HG03139 (cell line): Measurements from ENCODE around the gene FAM9C.
"Not testable (repeated sequence)": the region's sequence is repeated elsewhere in the genome, so short reads cannot be mapped to it uniquely, and the experiment has no call there.

Source experiments
- ATAC-seq: cut with Tn5 transposase; IDR thresholded peaks from one replicate; pipeline ENCODE4 v1.9.1; 2021; ENCODE audit not compliant: unreplicated experiment

FAM9C gene

DNA sequence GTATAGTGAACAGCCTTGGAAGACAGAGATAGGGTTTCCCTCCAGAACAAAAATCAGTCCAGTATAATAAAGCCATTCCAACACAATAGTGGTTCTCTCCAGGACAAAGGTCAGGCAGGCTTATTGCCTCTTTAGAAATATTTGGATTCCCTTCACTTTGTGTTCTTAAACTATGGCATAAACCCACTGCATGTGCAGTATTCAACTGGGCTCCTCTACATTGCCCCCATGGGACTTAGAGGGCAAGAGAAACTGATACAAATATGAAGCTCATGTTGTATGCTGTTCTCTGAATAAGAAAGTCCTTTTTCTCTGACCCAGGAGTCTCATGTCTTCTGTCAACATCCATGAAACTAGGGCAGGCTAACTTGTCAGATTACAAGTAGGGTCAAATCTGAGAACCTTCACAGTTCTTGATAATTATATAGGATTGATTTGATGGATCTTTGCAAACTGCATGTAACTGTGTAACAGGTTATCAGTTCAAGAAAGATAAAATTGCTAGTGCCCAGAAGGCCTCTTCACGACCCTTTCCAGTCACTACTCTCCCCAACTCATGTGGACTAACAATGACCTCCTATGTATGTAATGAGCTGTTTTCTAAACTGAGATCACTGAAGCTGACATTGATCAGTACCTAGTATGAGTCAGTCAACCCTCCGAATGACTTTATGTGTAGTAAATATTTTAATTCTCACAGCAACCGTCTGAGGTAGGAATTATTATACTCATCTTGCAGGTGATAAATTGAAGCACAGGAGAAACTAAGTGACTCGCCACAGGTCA lies 31.9 kb upstream of the FAM9C start:
- ATAC-seq = no peak

DNA sequence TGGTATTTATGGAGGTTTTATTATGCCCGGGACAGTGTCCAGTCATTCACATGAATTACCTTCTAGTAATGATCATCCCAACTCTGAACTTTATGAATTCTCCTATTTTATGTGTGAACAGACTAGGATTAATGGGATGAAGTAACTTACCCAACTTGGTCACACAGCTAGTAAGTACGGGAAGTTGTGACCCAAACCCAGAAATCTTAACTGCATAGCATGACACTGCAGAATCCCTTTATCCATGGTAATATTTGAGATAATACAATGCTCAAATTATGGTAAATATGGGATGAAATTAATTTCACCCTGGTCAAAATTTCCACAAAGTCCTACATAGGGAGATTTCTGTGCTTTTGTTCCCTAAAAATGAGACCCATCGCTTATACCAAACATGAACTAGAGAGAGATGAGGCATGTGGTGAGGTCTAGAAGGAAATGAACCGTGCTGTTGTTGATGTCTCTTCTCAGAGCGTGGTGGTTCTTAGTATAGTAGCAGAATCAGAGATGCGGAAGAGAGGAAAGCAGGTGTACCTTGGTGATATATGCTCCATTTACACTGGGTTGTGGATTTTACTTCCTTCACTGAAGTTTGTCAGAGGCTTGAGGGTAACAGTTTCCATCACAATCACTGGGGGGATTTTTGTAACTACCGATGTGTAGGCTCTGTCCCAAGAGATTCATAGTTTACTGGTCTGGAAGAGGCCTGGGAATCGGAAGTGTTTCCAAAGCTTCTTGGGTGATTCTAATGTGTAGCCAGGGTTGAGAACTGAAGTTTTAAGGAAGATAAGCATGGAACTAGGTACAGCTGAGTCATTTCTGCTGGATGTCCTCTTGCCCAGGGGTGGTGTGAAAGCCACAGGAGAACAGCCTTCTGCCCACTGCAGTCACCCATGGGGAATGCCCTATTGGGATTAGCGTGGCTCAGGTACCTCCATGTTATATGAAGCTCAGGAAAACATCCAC lies 30.2 kb upstream of the FAM9C start:
- ATAC-seq = peak; percentile 91

DNA sequence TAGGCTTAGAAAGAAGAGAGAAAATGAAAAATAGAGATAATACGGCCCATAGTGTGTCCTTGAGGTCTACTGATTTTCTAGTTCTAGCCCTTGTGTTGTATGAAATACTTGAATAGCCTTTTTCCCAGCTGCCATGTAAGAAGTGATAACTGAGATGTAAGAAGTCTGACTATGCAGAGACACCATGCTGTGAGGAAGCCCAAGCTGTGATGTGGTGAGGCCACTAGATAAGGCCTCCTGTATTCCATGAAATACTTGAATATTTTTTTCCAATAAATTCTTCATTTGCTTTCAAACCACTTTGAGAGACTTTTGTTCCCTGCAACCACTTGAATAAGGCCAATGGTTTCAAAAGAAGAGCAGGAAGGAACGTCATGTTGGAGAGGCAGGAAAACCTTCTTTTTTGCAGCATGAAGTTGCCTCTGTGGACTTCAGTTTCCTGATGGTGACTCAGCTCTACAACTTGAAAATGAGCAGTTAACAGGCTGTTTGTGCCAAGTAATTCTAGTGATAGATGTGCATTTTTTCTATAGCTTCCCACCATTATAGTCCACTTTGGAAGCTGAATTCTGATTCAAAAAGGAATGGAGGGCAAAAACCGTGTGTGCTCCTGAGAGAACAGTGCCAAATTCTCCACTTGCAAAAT lies 25.5 kb upstream of the FAM9C start:
- no peak for ATAC-seq

DNA sequence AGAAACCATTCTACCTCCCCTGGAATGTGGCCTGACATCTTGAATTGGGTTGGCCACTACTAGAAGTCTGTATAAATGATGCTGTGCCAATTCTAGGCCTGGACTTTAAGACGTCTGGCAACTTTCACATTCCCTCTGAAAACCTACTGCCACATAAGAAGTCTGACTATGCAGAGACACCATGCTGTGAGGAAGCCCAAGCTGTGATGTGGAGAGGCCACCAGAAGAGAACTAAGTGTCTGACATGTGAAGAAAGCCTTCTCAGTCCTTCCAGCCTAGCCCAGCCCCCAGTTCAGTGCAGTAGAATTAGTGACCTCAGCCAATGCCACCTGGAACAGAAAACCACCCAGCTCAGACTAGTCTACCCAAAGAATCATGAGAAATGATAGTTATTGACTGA lies 24.2 kb upstream of the FAM9C start:
- no peak for ATAC-seq

DNA sequence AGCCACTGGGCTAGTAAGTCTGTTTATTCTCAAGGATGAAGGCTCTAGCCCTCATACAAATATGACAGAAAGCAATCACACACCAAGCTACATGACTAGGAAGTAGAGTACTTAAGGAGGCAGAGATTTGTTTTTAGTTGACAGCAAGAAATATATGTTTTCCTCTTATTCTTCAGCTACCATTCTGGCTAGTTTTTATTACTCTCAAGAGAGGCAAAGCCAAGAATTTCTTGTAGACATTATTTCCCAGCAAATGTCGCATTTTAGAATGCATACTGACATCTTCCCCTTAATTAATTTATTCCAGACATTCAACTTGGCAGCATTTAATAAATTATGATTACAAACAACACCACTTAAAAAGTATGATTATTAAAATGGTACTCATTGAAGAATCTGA lies 23.4 kb upstream of the FAM9C start:
- no peak for ATAC-seq

DNA sequence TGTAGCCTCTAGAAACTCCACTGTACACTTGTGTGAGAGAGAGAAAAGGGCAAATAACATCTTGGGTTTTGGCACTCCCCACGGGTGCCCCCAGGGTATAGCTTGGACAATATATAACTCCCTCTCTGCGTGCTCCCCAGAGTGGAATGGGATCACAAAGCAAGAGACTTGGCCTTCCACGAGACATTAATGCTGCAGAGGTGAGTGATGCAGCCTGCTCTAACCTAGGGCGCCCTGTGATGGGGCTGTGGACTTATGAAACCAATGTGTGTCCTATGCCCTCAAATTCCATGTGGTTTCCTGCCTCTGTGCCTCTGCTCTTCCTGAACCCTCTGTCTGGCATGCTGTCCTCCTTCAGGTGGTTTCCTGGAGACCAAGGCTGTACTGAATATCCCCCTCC lies 22.0 kb upstream of the FAM9C start:
- no peak for ATAC-seq

DNA sequence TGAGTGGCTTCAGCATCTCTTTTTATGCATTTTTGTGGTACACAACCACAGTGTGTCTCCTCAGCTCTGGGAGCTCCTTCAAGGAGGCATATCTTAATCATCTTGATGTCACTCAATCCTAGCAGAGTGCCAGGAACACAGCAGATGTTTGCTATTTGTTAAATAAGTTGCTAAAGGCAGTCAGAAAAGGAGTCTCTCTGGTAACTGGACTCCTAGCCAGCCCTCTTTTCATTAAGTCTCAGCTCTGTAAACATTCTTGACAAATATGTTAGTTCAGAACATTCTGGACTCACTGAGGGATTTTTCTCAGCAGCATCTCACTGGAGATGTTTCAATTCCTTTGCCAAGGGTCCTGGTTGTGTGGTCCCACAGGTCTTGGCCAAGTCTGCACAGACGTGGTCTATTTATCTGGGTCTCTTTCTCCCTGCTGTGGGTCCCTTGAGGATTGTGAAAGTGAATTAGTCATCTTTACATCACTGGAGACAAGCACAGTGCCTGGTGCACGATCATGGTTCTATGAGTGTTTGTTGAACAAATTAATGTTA lies 20.3 kb upstream of the FAM9C start:
- ATAC-seq = no peak

DNA sequence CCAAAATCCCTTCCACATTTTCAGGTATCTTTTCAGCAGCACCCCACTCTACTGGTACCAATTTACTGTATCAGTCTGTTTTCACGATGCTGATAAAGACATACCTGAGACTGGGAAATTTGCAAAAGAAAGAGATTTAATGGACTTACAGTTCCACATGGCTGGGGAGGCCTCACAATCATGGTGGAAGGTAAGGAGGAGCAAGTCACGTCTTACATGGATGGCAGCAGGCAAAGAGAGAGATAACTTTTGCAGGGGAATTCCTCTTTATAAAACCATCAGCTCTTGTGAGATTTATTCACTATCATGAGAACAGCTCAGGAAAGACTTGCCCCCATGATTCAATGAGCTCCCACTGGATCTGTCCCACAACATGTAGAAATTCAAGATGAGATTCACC lies 18.7 kb upstream of the FAM9C start:
- not testable (repeated sequence) for ATAC-seq

DNA sequence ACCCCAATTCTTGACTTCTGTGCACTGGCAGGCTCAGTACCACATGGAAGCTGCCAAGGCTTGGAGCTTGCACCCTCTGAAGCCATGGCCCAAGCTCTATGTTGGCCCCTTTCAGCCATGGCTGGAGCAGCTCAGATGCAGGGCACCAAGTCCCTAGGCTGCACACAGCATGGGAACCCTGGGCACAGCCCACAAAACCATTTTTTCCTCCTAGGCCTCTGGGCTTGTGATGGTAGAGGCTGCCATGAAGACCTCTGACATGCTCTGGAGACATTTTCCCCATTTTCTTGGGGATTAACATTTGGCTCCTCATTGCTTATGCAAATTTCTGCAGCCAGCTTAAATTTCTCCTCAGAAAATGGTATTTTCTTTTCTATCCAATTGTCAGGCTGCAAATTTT lies 17.9 kb upstream of the FAM9C start:
- ATAC-seq = not testable (repeated sequence)

DNA sequence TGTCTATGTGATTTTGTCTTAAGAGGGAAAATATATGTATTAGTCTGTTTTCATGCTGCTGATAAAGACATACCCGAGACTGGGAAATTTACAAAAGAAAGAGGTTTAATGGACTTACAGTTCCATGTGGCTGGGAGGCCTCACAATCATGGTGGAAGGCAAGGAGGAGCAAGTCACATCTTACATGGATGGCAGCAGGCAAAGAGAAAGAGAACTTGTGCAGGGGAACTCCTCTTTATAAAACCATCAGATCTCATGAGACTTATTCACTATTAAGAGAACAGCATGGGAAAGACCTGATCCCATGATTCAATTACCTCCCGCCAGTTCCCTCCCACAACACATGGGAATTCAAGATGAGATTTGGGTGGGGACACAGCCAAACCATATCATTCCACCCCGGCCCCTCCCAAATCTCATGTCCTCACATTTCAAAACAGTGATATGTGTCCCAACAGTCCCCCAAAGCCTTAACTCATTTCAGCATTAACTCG lies 16.8 kb upstream of the FAM9C start:
- ATAC-seq = not testable (repeated sequence)

DNA sequence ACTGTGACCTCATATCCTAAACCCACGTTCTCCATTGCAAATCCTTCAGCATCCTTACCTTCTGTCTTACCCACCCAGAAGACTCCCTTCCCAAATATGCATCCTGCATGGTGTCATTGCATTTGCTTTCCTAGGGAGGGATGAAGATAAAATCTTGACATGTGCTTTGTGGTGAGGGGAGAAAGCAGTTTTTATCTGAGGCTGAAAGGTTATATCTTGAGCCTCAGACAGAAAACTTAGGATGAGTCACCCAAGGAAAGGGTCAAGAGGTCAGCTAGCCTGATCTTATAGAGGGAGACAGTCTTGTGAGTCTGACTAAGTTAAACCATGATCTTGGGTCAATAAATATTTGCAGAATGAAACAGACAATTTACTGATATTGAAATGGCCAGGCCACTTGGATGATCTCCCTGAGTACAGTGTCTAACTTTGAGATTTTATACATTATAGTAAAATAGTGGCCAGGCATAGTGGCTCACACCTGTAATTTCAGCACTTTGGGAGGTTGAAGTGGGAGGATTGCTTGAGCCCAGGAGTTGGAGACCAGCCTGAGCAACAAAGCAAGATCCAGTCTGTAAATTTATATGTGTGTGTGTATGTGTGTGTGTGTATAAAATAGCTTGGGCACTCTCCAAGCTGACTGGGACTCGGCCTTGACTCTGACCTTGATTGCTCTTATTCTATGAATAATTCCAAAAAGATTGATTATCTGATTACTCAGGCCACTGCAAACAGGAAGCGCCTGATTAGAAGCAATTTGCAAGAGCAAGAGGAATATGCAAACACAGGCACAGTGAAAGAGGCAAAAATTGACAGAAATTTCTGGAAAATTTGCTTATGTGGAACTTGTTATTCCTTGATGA lies 15.4 kb upstream of the FAM9C start:
- no peak for ATAC-seq

DNA sequence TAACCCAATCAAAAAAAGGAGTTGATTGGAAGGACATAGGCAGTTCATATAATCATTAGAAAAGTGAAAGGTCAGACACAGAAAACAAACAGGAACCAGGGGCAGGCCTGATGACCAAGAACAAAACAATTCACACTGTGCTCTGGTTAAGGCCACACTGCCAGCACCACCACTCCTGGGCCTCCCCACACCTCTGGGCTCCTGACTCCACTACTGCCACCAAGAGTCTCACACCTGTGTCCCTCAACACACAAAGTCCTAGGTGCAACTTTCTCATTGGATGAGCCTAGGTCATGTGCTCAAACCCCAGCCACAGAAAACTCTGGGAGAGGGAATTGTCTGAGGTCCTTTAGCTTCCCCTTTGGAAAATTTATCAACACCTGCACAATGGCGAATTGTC lies 11.1 kb upstream of the FAM9C start:
- ATAC-seq = no peak

DNA sequence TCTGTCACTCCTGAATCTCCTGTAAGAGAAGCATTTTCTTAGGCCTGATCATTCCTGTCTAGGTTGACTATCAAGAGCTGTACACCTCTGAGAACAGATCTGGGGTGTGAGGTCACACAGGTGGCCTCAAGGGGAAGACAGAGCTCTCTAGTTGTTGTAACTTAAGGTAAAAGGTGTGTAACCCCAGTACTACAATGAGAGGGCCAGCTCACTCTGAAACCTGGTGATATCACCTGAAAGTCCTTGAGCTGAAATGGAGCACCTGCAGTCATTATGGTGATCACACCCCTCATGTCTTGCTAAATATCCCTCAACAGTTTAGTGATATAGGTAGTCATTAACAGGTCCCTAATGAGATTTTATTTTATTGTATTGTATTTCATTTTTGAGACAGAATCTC lies 8.8 kb upstream of the FAM9C start:
- no peak for ATAC-seq

DNA sequence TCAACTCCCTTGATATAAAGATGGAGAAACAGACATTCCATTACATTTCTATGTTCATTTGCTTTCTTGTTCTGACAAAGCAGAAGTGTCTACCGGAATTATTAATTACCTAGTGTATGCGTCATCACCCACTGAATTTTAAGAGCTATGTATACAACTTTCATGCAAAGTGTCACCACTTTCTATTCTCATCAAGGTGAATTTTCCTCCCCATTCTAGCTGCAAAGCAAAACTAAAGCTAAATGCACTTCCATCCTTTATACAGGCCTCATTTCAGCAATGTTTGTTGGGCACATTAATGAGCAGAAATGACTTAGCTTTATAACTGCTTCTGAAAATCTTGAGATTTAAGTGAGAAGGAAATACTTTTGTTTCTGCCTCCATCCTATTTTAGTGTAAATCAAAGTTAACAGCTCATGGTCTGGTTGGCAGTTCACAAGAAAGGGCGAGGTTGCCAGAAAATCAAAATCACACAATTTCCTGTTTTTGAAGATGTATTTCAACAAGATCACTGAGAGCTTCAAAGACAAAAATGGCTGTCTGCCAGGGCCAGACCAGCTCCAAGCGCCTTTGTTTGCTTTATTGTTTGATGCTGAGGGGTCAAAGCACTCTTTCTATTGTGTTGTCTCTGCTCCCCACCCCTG lies 7.2 kb upstream of the FAM9C start:
- no peak for ATAC-seq

DNA sequence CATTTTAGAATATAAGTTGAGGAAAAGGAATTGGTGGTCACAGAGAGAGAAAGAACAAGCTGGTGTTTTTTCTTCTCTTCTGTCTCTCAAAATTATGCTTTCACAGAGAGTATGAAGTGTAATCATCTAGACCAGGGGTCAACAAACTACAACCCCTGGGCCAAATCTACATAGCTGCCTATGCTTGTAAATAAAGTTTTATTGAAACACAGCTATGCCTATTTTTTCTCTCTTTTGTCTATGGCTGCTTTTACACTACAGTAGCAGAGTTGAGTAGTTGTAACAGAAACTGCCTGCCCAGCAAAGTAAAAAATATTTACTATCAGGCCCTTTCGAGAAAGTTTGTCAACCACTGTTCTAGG lies 6.7 kb upstream of the FAM9C start:
- no peak for ATAC-seq

DNA sequence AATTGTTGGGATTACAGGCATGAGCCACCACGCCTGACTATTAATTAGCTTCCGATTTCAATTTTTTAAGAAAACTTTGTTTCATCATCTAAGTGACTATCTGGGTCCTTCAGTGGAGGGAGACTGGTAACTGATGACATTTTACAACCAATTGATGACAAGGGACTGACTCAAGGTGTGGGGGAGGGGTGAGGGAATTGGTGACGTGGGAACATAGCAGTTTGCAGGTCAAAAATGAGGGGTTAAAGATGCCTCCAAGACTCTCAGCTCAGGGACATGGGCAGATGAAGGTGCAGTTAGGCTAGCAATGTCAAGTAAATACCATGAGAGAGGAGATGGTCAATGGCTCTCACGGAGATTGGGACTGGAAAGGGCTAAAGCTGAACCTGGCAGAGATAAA lies 5.7 kb upstream of the FAM9C start:
- ATAC-seq = no peak

DNA sequence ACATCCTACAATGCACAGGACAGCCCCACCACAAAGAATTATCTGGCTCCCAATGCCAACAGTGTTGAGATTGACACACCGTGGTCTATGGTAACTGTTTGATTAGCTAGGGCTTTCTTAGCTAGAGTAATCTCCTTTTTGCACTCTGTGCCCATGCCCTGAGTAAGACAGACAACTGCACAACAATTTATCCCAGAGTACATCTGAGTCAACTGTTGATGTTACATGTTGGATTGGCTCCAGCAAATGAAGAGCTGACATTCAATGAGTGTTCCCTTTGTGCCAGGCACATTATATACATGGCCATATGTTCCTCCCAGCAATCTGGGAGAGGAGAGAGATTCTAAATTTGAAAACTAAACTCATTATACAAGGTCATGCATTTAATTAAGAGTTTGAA lies 3.9 kb upstream of the FAM9C start:
- no peak for ATAC-seq

DNA sequence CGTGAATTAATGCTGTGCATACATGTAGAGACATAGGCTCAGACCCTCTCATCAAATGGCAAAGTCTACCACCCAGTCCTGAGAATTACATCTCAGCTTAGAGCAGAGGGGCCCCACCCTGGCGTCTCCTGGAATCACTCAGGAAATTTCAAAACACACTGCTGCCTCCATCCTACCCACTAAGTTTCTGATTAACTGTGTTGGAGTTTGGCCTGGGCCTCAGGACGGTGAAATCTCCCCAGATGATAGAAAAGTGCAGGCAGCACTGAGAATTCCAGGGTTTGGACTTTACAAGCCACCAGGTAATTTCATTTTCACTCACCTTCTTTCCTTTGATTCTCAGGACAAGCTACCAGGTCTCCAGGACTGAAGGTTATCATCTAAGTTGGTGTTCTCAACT lies 3.3 kb upstream of the FAM9C start:
- no peak for ATAC-seq

DNA sequence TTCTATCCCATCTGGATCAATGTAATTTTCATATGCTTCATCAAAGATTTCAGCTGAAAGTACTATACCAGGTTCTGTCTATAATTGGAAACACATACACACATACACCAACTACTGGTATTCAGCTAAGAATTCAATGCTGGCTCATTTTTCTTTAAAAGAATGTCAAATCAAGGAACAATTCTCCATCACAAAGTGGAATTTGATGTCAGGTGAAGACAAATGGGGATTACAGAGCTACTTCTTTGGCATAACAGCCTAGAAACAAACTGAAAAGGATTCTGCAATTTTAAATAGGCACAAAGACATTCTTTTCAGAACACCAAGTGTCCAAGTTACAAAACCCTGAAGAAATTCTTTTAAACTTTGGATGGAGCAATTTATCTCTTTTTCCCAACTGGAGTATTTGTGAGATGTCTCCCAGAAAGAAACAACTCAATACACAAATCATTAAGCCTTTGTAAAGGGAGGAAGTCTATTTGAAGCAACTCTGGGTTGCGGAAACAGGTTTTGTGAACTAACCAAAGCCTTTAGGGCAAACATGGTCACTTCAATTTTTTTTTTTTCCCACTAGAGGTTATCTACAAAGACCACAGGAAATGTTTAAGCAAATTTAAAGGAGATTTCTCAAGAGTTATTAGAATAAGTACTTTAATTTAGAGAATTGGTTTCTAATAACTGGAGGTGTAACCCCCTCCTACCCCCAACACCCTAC lies 1.9 kb upstream of the FAM9C start:
- no peak for ATAC-seq
